HG03139 (cell line): ENCODE data around the gene ZNF682.
"Not testable (repeated sequence)": the region's sequence is repeated elsewhere in the genome, so short reads cannot be mapped to it uniquely, and the experiment has no call there.

ENCODE experiments used
- ATAC-seq: cut with Tn5 transposase; IDR thresholded peaks from one replicate; pipeline ENCODE4 v1.9.1; 2021; ENCODE audit not compliant: unreplicated experiment

Gene ZNF682

DNA sequence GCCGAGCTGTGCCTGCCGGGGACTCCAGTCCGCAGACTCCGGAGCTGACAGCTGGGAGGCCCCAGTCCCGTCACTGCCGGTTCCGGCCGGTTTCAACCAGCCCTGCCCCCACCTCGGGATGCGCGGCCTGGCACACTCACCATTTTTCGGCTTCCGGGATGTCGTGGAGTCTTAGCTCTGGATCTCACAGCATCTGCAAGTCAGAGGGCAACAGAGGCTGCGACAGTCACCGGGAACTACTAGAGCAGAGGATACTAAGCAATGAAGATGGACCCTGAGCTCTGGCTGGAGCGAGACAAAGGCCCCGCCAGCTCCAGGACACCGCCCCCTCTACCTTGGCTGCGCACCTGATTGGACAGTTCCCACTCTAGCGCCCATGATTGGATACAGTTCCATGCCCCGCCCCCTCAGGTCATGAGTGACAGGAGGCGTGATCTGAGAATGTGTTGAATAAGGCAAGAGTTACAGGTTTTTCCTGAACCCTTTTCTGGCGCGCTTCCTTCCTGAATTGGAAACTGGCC, at the start of gene ZNF682:
Gene ZNF682, minus strand, starts transcription at position 303 of the 521 bp plus-strand sequence. Its CDS starts 160 bp downstream, at position 143.
- peak; percentile 97 for ATAC-seq

DNA sequence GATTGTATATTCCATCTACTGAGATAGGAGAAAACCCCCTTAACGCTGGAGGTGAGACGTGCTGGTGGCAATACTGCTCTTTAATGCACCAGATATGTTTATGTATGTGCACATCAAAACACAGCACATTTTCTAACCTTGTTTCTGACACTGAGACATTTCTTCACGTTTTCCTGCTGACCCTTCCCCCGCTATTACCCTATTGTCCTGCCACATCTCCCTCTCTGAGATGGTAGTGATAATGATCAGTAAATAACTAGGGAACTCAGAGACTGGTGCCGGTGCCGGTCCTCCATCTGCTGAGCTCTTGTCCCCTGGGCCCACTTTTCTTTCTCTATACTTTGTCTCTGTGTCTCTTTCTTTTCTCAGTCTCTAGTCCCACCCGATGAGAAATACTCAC, 43.6 kb upstream of the ZNF682 start:
- ATAC-seq: not testable (repeated sequence)

DNA sequence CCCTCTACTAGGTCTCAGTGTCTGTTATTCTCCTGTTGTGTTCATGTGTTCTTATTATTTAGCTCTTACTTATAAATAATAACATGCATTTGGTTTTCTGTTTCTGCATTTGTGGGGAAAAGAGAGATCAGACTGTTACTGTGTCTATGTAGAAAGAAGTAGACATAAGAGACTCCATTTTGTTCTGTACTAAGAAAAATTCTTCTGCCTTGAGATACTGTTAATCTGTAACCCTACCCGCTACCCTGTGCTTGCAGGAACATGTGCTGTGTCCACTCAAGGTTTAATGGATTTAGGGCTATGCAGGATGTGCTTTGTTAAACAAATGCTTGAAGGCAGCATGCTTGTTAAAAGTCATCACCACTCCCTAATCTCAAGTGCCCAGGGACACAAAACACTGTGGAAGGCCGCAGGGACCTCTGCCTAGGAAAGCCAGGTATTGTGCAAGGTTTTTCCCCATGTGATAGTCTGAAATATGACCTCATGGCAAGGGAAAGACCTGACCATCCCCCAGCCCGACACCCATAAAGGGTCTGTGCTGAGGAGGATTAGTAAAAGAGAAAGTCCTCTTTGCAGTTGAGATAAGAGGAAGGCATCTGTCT, 43.0 kb upstream of the ZNF682 start:
- not testable (repeated sequence) for ATAC-seq

DNA sequence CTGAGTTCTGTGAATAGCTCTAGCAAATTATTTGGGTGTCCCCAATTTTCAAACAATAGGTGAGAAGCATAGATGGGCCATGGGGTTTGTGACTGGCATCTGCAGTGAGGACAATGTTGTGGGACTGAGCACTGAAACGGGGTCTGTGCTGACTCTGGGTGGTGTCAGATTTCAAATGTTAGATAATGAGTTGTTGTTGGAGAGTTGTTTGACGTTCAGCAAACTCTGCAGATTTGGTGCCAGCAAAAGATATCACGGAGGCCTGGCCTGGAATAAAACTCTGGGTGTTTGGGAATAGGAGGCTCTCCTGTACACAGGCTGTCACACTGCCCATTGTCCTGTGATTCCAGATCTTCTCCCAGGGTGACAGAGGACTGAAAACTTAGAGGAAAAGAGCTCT, 41.4 kb upstream of the ZNF682 start:
- no peak for ATAC-seq

DNA sequence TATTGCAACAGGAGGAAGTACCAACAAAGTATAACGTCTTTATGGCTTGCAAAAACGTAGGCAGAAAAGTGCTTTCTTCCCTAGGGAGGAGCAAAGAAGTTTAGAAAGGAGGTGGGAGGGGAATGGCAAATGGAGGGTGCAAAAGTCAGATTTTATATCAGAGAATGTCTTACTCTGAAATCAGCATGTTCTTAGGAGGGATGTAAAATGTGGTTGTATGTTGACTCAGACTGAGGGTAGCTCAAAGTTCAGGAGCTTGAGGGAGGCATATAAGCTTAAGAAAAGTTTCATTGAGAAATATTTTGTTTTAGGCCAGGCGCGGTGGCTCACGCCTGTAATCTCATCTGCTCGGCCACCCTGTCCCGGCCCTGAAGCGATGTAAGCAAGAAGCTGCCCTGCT, 40.2 kb upstream of the ZNF682 start:
- ATAC-seq: no peak

DNA sequence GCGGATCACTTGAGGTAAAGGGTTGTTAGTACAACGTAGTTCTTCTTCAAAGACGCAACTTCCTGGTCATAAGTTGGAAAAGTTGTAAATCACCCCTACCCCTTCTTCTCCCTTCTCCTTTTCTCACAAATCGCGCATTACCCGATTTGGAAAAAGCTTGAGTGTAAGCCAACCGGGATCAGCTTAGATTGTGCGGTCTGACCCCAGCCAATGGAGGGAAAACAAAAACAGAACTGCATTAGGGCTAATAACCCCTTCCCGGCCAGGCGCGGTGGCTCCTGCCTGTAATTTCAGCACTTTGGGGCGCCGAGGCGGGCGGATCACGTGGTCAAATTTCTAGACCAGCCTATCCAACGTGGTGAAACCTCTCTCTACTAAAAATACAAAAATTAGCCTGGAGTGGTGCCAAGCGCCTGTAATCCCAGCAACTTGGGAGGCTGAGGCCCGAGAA, 39.3 kb upstream of the ZNF682 start:
- ATAC-seq: no peak

DNA sequence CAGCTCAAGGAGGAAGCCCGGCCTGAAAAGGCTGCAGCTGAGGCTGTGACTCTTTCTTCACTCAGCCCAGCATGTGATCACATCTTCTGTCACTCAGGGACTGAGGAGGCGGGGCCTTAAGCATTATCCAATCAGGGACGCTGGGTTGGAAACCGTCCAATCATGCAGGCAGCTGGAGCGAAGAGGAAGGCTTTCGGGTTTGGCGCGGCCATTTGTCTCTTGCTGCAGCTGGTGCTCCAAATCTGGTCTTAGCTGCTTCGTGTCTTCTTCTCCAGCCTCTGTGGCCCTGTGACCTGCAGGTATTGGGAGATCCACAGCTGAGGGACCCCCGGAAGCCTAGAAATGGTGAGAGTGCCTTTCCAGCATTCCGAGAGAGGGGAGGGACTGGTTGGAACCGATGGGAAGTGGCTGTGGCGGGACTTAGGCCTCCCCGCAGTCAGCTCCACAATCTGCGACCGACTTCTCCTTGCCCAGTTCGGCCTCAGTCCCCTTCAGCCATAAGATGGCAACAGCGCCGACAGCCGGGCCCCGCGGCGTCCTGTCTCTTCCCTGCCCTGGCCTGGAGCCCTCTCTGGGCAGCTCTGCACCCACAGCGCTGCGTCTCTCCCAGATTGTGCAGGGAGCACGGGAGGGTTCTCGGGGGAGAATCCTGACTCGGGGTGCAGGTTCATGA, 38.6 kb upstream of the ZNF682 start, which contains the start of gene ZNF90:
Gene ZNF90, plus strand, starts transcription at position 210 of the 673 bp plus-strand sequence. Its CDS starts 133 bp downstream, at position 343.
- ATAC-seq: peak; percentile 88

DNA sequence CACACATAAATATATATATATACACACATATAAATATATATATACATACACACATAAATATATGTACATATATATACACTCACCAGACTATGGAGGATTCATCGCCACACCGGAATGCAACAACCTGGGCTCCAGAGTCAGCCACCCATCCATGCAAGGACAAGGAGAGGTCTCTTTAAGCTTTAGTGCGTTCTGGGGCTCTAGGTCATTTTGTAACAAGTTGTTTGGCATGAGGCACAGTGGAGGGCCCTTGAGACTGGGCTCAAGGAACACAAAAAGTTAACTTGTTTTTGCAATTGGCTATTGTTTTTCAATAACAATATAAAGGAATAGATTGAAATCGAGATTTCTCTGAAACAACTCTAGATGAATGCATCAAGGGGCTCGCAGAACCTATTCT, 33.6 kb upstream of the ZNF682 start:
- no peak for ATAC-seq

DNA sequence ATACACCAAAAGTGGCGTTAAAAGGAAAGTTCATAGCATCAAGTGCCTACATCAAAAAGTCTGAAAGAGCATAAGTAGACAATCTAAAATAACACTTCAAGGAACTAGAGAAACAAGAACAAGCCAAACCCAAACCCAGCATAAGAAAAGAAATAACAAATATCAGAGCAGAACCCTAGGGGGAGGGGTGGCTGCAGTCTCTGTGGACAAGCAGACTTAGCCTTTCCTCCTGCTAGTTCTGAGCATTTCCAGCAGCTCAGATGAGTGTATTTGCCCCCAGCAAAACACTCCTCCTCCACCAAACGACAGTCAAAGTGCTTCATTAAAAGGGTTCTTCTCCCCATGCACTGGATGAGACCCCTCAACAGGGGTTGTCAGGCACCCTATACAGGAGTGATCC, 31.4 kb upstream of the ZNF682 start:
- no peak for ATAC-seq

DNA sequence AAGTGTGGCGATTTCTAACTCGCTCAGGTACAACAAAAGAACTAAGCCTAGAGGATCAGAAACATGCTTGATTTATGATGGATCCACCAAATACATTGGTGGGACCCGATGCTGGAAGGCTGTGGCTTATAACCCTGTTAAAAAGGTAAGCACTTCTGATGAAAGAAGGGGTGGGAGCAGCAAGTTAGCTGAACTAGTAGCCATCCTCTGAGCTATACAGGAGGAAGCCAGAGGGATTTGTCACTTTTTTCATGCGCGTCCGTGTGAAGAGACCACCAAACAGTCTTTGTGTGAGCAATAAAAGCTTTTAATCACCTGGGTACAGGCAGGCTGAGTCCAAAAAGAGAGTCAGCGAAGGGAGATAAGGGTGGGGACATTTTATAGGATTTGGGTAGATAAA, 29.3 kb upstream of the ZNF682 start:
- not testable (repeated sequence) for ATAC-seq

DNA sequence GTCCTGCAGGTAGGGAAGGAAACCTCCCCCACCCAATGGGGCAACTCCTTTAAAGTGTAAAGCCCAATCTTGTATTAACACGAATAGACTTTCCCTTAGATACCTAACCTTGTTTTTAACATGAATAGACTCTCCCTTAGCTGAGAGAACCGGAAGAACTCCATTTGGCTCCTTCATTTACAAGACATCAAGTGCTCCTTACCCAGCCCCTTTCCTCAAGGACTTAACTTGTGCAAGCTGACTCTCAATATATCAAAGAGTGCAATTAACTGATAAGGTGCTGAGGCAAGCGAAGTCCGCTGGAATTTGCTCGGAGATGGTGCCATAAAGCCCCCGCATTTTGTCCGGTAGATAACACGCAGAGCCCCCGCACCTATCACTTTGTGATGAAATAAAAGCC, 28.6 kb upstream of the ZNF682 start:
- ATAC-seq: no peak

DNA sequence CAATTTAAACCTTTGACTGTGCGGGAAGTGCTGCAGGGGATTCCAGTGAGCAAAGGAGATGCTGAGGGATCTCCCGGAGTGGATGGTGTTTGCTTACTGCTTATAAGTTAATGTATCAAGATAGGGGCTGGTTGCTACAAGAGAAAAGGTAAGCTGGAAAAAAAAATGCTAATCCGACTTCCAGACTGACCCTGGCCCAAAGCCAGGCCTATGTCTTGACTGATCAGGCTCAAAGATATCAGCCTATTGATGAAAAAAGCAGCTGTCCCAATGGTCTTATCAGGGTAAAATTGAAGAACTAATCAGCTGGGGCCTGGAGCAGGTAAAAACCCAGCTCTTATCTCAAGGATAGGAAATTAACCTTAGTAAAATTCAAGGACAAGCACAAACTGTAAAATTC, 27.6 kb upstream of the ZNF682 start:
- no peak for ATAC-seq

DNA sequence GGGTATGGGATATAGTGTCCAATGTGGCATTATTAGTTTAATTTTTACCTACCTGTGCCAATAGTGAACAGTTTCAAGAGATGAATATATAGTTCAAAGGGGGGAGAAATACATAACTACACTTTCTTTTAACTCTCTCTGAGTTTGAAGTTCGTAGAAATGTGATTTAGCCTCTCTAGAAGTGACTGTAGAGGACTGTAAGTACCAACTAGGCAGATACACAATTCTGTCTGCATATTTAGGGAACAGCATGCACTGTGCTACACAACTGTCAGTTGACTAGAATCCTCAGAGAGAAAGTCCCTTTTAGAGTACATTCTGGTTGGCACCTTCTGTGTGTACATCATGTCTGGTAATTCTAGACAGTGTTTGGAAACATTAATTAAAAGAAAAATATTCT, 21.0 kb upstream of the ZNF682 start:
- no peak for ATAC-seq

DNA sequence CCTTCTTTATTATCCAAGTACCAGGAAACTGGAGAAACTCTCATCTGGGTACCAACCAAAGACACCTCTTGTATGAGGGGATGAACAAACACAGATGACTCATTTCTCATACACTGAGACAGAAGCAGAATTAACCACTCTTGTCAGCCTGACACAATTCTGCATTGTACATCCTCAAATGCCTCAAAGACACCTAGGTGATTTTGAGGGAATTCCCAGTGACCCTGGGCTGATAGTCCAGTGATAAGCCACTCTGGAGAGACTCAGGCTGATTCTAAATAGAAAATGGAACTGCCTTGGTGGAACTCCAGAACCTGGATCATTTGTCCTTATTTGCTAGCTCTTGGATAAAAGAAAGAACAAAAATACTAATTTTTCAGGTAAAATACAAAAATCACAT, 19.4 kb upstream of the ZNF682 start:
- ATAC-seq: not testable (repeated sequence)

DNA sequence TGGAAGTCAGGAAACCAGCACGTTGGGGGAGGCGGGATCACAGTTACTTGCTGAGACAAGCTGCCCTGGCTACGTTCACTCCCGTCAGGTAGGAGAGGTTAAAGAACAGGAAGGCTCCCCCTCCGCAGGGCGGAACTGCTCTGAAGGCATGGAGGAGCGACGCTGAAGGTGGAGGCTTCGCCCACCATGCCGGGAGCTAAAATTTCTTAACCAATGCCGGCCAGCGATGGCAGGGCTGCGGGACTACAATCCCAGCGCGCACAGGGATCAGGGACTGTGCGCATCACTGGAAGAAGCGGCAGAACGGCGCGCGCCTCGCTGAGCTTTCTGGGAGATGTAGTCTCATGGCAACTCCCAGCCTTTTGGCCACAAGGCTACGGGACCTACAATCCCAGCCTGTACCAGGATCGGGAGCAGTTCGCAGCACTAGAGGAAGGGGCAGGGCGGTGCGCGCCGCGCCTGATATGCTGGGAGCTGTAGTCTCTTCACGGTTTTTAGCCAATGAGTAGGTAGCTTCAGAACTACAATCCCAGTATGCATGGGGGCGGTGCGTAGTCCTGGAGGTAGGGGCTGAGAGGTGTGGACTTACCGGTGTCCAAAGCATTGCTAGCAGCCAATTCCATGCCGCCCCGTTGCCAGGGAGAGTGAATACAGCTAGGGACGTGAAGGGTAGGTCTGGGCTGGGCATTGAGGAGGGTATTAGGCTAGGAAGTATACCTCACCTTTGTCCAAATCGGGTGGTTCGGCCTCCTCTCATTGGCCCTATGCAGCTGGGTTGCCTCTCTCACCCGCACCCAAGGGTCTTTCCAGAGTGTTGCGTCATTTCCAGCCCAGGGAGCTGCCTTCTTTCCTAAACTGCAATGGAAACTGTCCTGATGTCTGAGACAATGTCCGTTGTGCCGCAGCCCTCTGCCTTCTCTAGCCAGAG, 12.8 kb upstream of the ZNF682 start:
- ATAC-seq: peak; percentile 80

DNA sequence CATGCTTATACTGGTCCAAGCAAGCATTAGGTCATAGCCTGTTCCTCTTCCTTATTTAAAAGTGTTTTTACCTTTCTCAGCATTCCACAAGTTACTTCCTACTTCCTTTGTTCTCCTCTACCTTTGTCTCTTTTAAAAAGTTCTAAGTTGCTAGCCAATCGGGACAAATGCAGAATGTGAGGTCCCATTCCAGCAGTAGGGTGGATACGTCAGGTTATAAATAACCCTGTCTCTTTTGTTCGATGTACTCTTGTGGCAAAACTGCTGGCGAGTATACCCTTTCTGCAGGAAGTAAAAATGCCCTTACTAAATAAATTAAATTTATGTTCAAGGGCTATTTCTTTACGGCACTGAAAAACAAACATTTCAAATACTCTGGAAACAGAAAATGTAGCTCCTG, 6.4 kb upstream of the ZNF682 start:
- not testable (repeated sequence) for ATAC-seq

DNA sequence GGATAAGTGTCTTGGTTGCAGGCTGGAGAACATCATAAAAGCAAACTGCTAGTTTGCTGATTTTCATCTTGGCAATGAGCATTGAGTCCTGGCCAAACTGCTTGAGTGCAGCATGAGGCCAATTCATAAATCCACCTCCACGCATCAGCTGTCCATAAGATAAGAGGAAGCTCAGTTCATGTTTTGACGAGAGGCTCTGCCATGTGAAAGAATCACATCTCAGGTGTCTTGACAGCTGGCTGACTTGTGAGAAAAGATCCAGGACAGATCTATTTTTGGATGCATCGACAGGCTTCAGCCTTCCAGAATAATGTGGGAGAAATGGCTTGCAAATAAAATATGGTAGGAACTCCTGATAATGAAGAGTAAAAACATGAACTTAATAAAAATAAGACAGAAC, 5.4 kb upstream of the ZNF682 start:
- no peak for ATAC-seq

DNA sequence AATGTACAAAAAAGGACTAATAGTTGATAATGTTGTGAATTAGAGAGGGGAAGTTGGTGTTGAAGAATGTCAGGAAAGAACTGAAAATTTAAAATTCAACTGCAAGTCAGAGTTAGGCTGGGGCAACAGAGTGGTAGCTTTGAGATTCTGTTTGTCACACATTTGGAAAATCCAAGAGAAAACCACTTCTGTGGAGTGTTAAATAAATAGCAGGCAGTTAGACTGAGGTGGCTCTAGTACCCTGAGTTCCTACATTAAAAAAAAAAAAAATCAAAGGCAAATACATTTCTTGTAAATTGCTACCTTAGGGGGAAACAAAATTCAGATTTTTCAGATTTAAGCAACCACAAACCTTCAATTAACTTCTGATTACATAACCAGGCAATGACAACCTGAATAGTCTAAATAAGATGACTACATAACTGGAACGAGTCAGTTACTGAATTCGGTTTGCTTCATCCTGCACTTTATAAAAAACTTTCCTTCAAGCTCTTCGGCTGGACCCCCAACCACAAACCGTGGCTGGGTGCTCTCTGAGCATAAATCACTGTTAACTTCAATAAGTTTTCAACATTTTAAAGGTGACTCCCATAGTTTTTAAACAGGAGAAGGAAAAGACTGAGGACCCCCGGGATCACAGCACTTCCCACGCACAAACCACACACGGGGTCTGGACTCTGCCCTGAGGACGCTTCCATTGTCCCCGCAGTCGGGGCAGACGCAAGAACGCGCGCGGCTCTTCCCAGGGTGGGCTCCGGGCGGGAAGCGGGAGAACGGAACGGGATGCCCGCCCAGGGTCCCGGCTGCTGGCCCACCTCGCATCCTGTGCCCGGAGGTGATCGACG, 725 bp downstream of the ZNF682 start:
- ATAC-seq: no peak

DNA sequence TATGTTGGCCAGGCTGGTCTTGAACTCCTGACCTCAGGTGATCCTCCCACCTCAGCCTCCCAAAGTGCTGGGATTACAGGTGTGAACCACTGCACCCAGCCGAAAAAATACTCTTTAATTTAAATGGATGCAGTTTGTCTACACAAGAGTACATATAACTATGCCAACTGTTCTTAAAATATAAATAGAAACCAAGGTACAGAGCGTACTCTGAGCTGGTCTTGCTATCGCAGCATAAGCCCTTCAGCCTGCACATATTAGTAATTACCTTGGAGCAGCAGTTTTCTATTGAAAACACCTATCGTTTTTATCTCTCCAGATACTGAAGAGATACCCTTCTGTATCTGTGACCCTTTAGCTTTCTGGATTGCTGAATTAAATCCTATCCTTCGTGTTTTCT, 3.4 kb downstream of the ZNF682 start:
- ATAC-seq: no peak

DNA sequence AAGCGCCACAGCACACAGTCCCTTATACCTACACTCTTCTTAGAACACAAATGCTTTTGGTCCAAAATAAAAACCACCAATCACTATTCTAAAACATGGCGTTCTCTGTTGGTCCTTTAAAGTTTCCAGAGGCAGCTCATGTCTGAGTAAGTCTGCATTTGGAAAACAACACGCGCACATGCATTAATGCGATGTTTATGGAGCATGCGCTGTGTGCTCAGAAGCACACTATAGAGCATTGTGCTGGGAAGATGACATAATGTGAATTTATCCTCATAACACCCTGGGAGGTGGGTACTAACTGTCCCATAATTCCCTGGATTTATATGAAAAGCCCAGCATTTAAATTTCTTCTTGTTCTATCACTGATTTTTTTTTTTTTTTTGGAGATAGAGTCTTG, 10.7 kb downstream of the ZNF682 start:
- no peak for ATAC-seq
